Measurements from ENCODE around the gene RASL11A. TPM values are rescaled to one million over a fixed set of nuclear protein-coding genes. Genes with fewer than 3 reads are reported as not detected.
A peak's percentile ranks its signal among the peaks of the same experiment; 100 is the strongest.

RASL11A gene
- total RNA-seq, 5 donors from 2014 or later (not counting 1 experiment from before 2014, with no cell fraction given), result 0.96 to 5.4 (median 2.1) TPM

DNA sequence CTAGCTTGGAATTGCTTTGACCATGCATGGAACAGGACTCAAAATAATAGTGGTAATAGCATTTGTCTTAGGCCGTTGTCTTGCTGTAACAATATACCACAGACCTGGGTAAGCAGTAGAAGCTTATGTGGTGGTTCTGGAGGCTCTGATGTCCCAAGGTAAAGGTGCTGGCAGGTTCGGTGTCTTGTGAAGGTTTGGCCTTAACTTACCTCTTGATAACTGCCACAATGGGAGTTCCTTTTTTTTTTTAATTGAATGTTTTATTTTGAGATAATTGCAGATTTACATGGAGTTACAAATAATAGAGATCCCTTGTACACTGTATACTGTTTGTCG is 13.4 kb upstream of the RASL11A start:
- Histone ChIP-seq H3K4me3 (ENCODE audit: control insufficient read depth in 1 of 2, extremely low read depth in 1 of 2, low read length in 1 of 2) (no peak overlapping the region), H3K9me3 (no peaks in the 10 kb centered on the region), H3K27me3 (replicated peaks in 1 of 2; ENCODE audit: control insufficient read depth in 2 of 2, extremely low read depth in 1 of 2, insufficient read depth in 2 of 2, low read length in 1 of 2) (no peaks in the 10 kb centered on the region), H3K27ac (ENCODE audit: low read length) (no peak overlapping the region), H3K4me1 (ENCODE audit: control insufficient read depth in 1 of 2, extremely low read depth in 1 of 2, insufficient read depth in 2 of 2, low read length in 2 of 2) (peaks cover 14 to 29% of the 10 kb centered on the region in 2 experiments), H3K36me3 (ENCODE audit: control insufficient read depth in 2 of 2, extremely low read depth in 1 of 2, insufficient read depth in 1 of 2, low read length in 1 of 2) (peaks cover 5 to 66% of the 10 kb centered on the region in 2 donors)
- ChIA-PET CTCF (interaction anchor here in 1 of 2 donors (1.1 kb wide), 1 partner anchor 13 kb away, joined by 4 read pairs; the partner anchor contains the start of gene RASL11A), POLR2A (interaction anchor here (0.6 to 1.4 kb wide), 4 partner anchors 17 to 112 kb away, joined by 3 to 9 read pairs (median 4); no protein-coding TSS in a partner anchor)
- Mint-ChIP-seq H3K4me3 (no peak overlapping the region), H3K9me3 (no peaks in the 10 kb centered on the region), H3K36me3 (peaks cover 54% of the 10 kb centered on the region), H3K4me1 (peaks cover 59 to 79% (median 77%) of the 10 kb centered on the region in 3 donors), H3K27me3 (no peaks in the 10 kb centered on the region), H3K27ac (no peak overlapping the region)
- ATAC-seq (replicated peaks in 1 of 4) (no peak), DNase-seq (no peak)
- WGBS (ENCODE audit: insufficient coverage), result no CpG with 5 or more reads among the region's 3 CpGs

DNA sequence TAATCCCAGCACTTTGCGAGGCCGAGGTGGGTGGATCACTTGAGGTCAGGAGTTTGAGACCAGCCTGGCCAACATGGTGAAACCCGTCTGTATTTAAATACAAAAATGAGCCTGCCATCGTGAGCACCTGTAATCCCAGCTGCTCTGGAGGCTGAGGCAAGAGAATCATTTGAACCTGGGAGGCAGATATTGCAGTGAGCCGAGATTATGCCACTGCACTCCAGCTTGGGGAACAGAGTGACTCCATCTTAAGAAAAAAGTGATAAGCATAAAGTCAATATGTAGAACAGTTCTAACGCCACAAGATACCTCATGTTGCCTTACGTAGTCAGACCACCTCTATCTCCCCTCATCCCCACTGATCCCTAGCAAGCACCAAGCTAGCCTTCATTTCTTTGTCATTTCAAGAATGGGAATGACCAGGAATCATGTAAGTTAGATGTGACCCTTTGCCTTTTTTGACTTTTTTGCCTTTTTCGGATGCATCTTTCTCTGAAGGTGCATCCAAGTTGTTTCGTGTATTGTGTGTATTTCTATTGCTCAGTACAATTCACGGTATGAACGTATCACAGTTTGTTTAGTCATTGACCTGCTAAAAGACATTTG is 12.9 kb upstream of the RASL11A start:
- Histone ChIP-seq H3K4me3 (ENCODE audit: control insufficient read depth in 1 of 2, extremely low read depth in 1 of 2, low read length in 1 of 2) (no peak overlapping the region), H3K9me3 (no peaks in the 10 kb centered on the region), H3K36me3 (ENCODE audit: control insufficient read depth in 2 of 2, extremely low read depth in 1 of 2, insufficient read depth in 1 of 2, low read length in 1 of 2) (peaks cover 5 to 66% of the 10 kb centered on the region in 2 donors), H3K4me1 (ENCODE audit: control insufficient read depth in 1 of 2, extremely low read depth in 1 of 2, insufficient read depth in 2 of 2, low read length in 2 of 2) (peaks cover 14 to 25% of the 10 kb centered on the region in 2 experiments), H3K27me3 (replicated peaks in 1 of 2; ENCODE audit: control insufficient read depth in 2 of 2, extremely low read depth in 1 of 2, insufficient read depth in 2 of 2, low read length in 1 of 2) (no peaks in the 10 kb centered on the region), H3K27ac (ENCODE audit: low read length) (no peak overlapping the region)
- Mint-ChIP-seq H3K9me3 (no peaks in the 10 kb centered on the region), H3K27ac (peak overlapping the region in 1 of 2 donors; percentile 27), H3K4me3 (no peak overlapping the region), H3K36me3 (peaks cover 54% of the 10 kb centered on the region), H3K4me1 (peaks cover 59 to 78% (median 75%) of the 10 kb centered on the region in 3 donors), H3K27me3 (no peaks in the 10 kb centered on the region)
- ATAC-seq (replicated peaks in 1 of 4) (no peak), DNase-seq (no peak)
- WGBS (ENCODE audit: insufficient coverage), result 90% methylated on average over 8 of the region's 11 CpGs
- POLR2A ChIA-PET, result interaction anchor here (0.6 to 1.4 kb wide), 2 partner anchors 16 to 35 kb away, joined by 3 to 6 read pairs; no protein-coding TSS in a partner anchor
- CTCF ChIA-PET, result interaction anchor here in 1 of 2 donors (1.1 kb wide), 1 partner anchor 13 kb away, joined by 4 read pairs; the partner anchor contains the start of gene RASL11A

DNA sequence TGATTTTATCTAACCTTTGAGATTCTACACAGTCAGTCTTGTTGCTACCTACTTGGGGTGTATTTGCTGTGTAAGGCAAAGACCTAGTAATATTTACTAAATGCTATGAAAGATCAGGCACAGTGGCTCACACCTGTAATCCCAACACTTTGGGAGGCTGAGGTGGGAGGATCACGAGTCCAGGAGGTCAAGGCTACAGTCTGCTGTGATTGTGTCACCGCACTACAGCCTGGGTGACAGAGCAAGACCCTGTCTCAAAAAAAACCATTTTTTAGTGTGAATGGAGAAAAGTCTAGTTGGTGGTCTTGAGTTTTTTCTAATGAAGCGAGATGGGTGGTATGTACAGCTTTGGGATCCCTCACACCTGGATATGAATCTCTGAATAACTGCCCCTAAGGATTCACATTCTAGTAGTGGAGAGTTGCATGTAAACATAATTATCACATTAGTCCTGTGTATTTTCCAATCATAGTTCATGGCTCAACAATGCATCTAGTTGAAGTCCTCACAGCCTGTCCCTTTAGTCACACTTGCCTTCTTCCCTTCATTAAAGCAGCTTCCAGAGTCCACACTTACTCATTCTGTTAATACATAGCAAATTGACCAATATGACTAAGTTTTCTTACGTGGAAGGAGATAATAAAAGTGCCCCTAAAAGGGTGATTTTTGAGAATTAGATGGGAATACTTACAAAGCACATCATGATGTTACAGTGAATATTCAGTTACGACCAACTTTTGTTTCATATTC is 11.8 kb upstream of the RASL11A start:
- Mint-ChIP-seq H3K36me3 (peaks cover 50% of the 10 kb centered on the region), H3K27ac (peak overlapping the region; percentile 79 to 82), H3K9me3 (no peaks in the 10 kb centered on the region), H3K27me3 (no peaks in the 10 kb centered on the region), H3K4me3 (no peak overlapping the region), H3K4me1 (peaks cover 56 to 73% (median 69%) of the 10 kb centered on the region in 3 donors)
- CTCF ChIA-PET, result interaction anchor here in 1 of 2 donors (1.0 to 1.2 kb wide), 2 partner anchors 17 to 81 kb away, joined by 3 read pairs; no protein-coding TSS in a partner anchor
- Histone ChIP-seq H3K4me3 (ENCODE audit: control insufficient read depth in 1 of 2, extremely low read depth in 1 of 2, low read length in 1 of 2) (no peak overlapping the region), H3K36me3 (ENCODE audit: control insufficient read depth in 2 of 2, extremely low read depth in 1 of 2, insufficient read depth in 1 of 2, low read length in 1 of 2) (peaks cover 5 to 63% of the 10 kb centered on the region in 2 donors), H3K27ac (ENCODE audit: low read length) (peak overlapping the region; percentile 19), H3K4me1 (ENCODE audit: control insufficient read depth in 1 of 2, extremely low read depth in 1 of 2, insufficient read depth in 2 of 2, low read length in 2 of 2) (peaks cover 12 to 18% of the 10 kb centered on the region in 2 experiments), H3K27me3 (replicated peaks in 1 of 2; ENCODE audit: control insufficient read depth in 2 of 2, extremely low read depth in 1 of 2, insufficient read depth in 2 of 2, low read length in 1 of 2) (no peaks in the 10 kb centered on the region), H3K9me3 (no peaks in the 10 kb centered on the region)
- no CpG with 5 or more reads among the region's 5 CpGs for WGBS (ENCODE audit: insufficient coverage)
- DNase-seq, result no peak
- POLR2A ChIA-PET, result no interaction called here
- ATAC-seq (replicated peaks in 1 of 4), result no peak

DNA sequence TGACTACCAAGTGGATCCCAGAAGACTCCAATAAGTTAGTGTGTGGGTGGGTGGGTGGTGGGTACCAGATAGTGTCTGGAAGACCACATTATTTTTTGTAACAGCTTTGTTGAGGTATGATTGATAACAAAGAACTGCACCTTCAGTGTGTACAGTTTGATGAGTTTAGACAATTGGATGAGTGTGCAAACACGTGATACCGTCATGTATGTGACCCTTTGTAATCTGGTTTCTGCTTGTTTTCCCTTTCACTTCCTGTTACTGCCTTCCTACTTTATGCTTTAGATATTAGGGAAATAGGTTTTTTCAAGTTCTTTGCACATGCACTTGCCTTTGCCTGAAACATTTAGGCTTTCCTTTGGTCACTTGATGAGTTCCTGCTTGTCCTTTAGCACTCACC is 10.8 kb upstream of the RASL11A start:
- no CpG with 5 or more reads among the region's 2 CpGs for WGBS (ENCODE audit: insufficient coverage)
- H3K36me3 ChIP-seq (ENCODE audit: control insufficient read depth in 2 of 2, extremely low read depth in 1 of 2, insufficient read depth in 1 of 2, low read length in 1 of 2), result peaks cover 5 to 57% of the 10 kb centered on the region in 2 donors
- ATAC-seq (replicated peaks in 1 of 4) (no peak), DNase-seq (no peak)
- H3K27ac ChIP-seq (ENCODE audit: low read length), result peak overlapping the region; percentile 20
- H3K4me3 ChIP-seq (ENCODE audit: control insufficient read depth in 1 of 2, extremely low read depth in 1 of 2, low read length in 1 of 2), result no peak overlapping the region
- H3K4me1 ChIP-seq (ENCODE audit: control insufficient read depth in 1 of 2, extremely low read depth in 1 of 2, insufficient read depth in 2 of 2, low read length in 2 of 2), result peaks cover 7 to 18% of the 10 kb centered on the region in 2 experiments
- H3K27me3 ChIP-seq (replicated peaks in 1 of 2; ENCODE audit: control insufficient read depth in 2 of 2, extremely low read depth in 1 of 2, insufficient read depth in 2 of 2, low read length in 1 of 2), result no peaks in the 10 kb centered on the region
- Mint-ChIP-seq H3K9me3 (no peaks in the 10 kb centered on the region), H3K36me3 (peaks cover 44% of the 10 kb centered on the region), H3K27me3 (no peaks in the 10 kb centered on the region), H3K27ac (peak overlapping the region; percentile 79 to 82), H3K4me3 (no peak overlapping the region), H3K4me1 (peaks cover 58 to 72% (median 72%) of the 10 kb centered on the region in 3 donors)
- no peaks in the 10 kb centered on the region for H3K9me3 ChIP-seq
- CTCF ChIA-PET, result interaction anchor here in 1 of 2 donors (1.0 kb wide), 1 partner anchor 16 kb away, joined by 3 read pairs; no protein-coding TSS in a partner anchor
- POLR2A ChIA-PET, result no interaction called here

DNA sequence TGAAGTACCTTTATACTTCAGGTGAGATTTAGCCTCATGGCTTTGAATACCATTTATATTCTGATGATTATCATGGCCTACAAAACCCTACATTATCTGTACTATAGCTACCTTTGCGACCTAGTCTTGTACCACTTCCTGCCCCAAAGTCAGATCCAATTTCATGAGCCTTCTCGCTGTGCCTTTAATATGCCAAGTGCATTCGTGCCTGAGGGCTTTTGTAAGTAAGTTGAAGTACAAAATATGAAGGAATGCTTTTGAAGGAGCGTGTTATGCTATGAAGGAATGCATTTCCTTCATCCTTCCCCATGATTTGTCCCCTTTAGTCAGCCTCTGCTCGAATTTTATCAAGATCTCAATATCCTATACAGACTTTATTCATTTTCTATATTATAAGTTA is 9.2 kb upstream of the RASL11A start:
- Histone ChIP-seq H3K36me3 (ENCODE audit: control insufficient read depth in 2 of 2, extremely low read depth in 1 of 2, insufficient read depth in 1 of 2, low read length in 1 of 2) (peaks cover 5 to 41% of the 10 kb centered on the region in 2 donors), H3K9me3 (no peaks in the 10 kb centered on the region), H3K27me3 (replicated peaks in 1 of 2; ENCODE audit: control insufficient read depth in 2 of 2, extremely low read depth in 1 of 2, insufficient read depth in 2 of 2, low read length in 1 of 2) (no peaks in the 10 kb centered on the region), H3K27ac (ENCODE audit: low read length) (peak overlapping the region; percentile 5), H3K4me3 (ENCODE audit: control insufficient read depth in 1 of 2, extremely low read depth in 1 of 2, low read length in 1 of 2) (no peak overlapping the region), H3K4me1 (ENCODE audit: control insufficient read depth in 1 of 2, extremely low read depth in 1 of 2, insufficient read depth in 2 of 2, low read length in 2 of 2) (peaks cover 7 to 18% of the 10 kb centered on the region in 2 experiments)
- POLR2A ChIA-PET, result no interaction called here
- peaks cover 60 to 67% (median 67%) of the 10 kb centered on the region in 3 donors for H3K4me1 Mint-ChIP-seq
- CTCF ChIA-PET, result no interaction called here
- peak overlapping the region; percentile 70 to 71 for H3K27ac Mint-ChIP-seq
- H3K36me3 Mint-ChIP-seq, result peaks cover 39% of the 10 kb centered on the region
- ATAC-seq (replicated peaks in 1 of 4), result peak in 3 of 4 experiments; percentile 42 to 64 (median 61)
- no CpG with 5 or more reads among the region's 5 CpGs for WGBS (ENCODE audit: insufficient coverage)
- H3K4me3 Mint-ChIP-seq, result no peak overlapping the region
- no peaks in the 10 kb centered on the region for H3K27me3 Mint-ChIP-seq
- no peaks in the 10 kb centered on the region for H3K9me3 Mint-ChIP-seq
- no peak for DNase-seq

DNA sequence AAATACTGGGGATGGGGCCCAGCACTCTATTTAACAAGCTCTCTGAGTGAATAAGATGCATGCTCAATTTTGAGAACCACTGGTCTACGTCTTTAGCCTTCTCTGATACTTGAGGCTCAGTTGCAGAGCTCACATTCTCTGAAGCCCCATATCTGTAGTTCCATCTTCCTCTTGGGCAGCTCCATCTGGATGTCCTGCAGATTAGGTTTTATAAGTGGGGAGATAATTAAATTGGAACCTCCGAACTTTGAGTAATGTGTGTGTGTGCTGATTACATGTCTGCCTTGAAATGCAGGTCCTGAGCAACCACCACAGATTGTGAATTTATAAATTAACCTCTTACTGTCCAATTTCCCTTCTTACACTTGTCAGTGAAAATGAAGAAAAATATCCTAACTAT is 7.2 kb upstream of the RASL11A start:
- Mint-ChIP-seq H3K9me3 (no peaks in the 10 kb centered on the region), H3K36me3 (peaks cover 23% of the 10 kb centered on the region), H3K27me3 (no peaks in the 10 kb centered on the region), H3K4me3 (no peak overlapping the region), H3K27ac (peak overlapping the region; percentile 25 to 66), H3K4me1 (peaks cover 63 to 65% (median 64%) of the 10 kb centered on the region in 3 donors)
- 100% methylated on average over 1 of the region's 2 CpGs for WGBS (ENCODE audit: insufficient coverage)
- peaks cover 0 to 20% of the 10 kb centered on the region in 2 donors for H3K36me3 ChIP-seq (ENCODE audit: control insufficient read depth in 2 of 2, extremely low read depth in 1 of 2, insufficient read depth in 1 of 2, low read length in 1 of 2)
- H3K27ac ChIP-seq (ENCODE audit: low read length), result no peak overlapping the region
- H3K4me1 ChIP-seq (ENCODE audit: control insufficient read depth in 1 of 2, extremely low read depth in 1 of 2, insufficient read depth in 2 of 2, low read length in 2 of 2), result peaks cover 7 to 18% of the 10 kb centered on the region in 2 experiments
- ChIA-PET CTCF (interaction anchor here in 1 of 2 donors (0.6 to 0.7 kb wide), 2 partner anchors 10 to 80 kb away, joined by 4 to 5 read pairs; no protein-coding TSS in a partner anchor), POLR2A (interaction anchor here (0.6 to 0.7 kb wide), 4 partner anchors 40 to 968 kb away, joined by 3 to 10 read pairs (median 4); no protein-coding TSS in a partner anchor)
- ATAC-seq (replicated peaks in 1 of 4) (no peak), DNase-seq (no peak)
- no peak overlapping the region for H3K4me3 ChIP-seq (ENCODE audit: control insufficient read depth in 1 of 2, extremely low read depth in 1 of 2, low read length in 1 of 2)
- no peaks in the 10 kb centered on the region for H3K27me3 ChIP-seq (replicated peaks in 1 of 2; ENCODE audit: control insufficient read depth in 2 of 2, extremely low read depth in 1 of 2, insufficient read depth in 2 of 2, low read length in 1 of 2)
- no peaks in the 10 kb centered on the region for H3K9me3 ChIP-seq
